ENCODE measurements around the gene FTCD. TPM values are rescaled to one million over a fixed set of nuclear protein-coding genes. Genes with fewer than 3 reads are reported as not detected.
"Not testable (repeated sequence)": the region's sequence is repeated elsewhere in the genome, so short reads cannot be mapped to it uniquely, and the experiment has no call there.

FTCD gene
- polyA plus RNA-seq, 1 experiment = not detected

GRCh38 chr21:46109313-46110221 is 45.8 kb downstream of the FTCD start:
- peaks cover 33% of the 10 kb centered on the region for H3K9me3 ChIP-seq (ENCODE audit: control insufficient read depth, insufficient read depth, low read length)
- no peak overlapping the region for H3K27ac ChIP-seq (ENCODE audit: low read depth, low read length)
- H3K27me3 ChIP-seq (ENCODE audit: control insufficient read depth, insufficient read depth, low read length) = no peaks in the 10 kb centered on the region
- DNase-seq (ENCODE audit: low read depth, low spot score) = no peak
- H3K4me3 ChIP-seq (ENCODE audit: low read depth, low read length) = no peak overlapping the region
- CTCF ChIA-PET = interaction anchor here (0.9 kb wide), 1 partner anchor 34 kb away, joined by 4 read pairs; no protein-coding TSS in a partner anchor
- POLR2A ChIA-PET = no interaction called here
- no peak for TF ChIP-seq CTCF (IDR thresholded peaks at IDR 0.05; ENCODE audit: low read depth, low read length)

DNA sequence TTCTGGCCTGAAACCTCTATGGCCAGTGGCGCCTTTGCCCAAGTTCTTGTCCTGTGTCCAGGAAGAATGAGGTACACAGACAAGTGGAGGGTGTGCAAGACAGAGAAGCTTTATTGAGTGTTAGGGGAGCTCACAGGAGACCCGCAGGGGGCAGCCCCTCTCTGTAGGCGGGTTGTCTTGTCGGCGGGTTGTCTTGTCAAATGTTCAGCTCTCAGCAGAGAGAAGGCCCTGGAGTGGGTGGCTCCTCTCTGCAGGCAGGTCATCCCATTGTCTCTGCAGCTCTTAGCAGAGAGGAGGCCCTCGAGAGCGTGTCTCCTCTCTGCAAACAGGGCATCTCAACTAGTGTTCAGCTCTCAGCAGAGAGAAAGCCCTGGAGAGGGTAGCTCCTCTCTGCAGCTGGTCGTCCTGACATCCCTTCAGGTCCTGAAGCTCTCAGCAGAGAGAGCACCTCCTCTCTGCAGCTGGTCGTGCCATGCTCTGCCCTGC is 46.5 kb downstream of the FTCD start:
- CTCF ChIA-PET = interaction anchor here (0.6 to 1.0 kb wide), 2 partner anchors 35 to 135 kb away, joined by 3 to 4 read pairs; no protein-coding TSS in a partner anchor
- no peak overlapping the region for H3K27ac ChIP-seq (ENCODE audit: low read depth, low read length)
- POLR2A ChIA-PET = no interaction called here
- peaks cover 31% of the 10 kb centered on the region for H3K9me3 ChIP-seq (ENCODE audit: control insufficient read depth, insufficient read depth, low read length)
- DNase-seq (ENCODE audit: low read depth, low spot score) = no peak
- H3K4me3 ChIP-seq (ENCODE audit: low read depth, low read length) = no peak overlapping the region
- no peaks in the 10 kb centered on the region for H3K27me3 ChIP-seq (ENCODE audit: control insufficient read depth, insufficient read depth, low read length)
- no peak for TF ChIP-seq CTCF (IDR thresholded peaks at IDR 0.05; ENCODE audit: low read depth, low read length)

GRCh38 chr21:46107376-46107775 is 48.0 kb downstream of the FTCD start:
- H3K9me3 ChIP-seq (ENCODE audit: control insufficient read depth, insufficient read depth, low read length) = peaks cover 22% of the 10 kb centered on the region
- H3K27me3 ChIP-seq (ENCODE audit: control insufficient read depth, insufficient read depth, low read length); DNase-seq (ENCODE audit: low read depth, low spot score); POLR2A ChIA-PET; H3K27ac ChIP-seq (ENCODE audit: low read depth, low read length); H3K4me3 ChIP-seq (ENCODE audit: low read depth, low read length); CTCF ChIA-PET: not testable (repeated sequence)

DNA sequence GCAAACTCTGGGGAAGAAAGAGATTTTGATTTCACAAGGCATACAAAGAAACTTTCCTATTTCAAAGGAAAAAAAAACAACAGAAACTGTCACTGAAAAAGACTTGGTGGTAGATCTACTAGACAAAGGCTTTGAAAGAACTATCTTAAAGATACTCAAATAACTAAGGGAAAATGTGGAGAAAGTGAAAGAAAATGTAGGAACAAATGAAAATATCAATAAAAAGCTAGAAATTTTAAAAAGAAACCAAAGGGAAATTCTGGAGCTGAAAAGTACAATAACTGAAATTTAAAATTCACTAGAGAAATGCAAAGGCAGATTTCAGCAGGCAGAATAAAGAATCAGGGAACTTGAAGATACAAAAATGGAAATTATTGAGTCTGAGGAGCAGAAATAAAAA is 51.3 kb downstream of the FTCD start:
- DNase-seq (ENCODE audit: low read depth, low spot score) = no peak
- ChIA-PET POLR2A (no interaction called here), CTCF (interaction anchor here (1.4 kb wide), 1 partner anchor 131 kb away, joined by 3 read pairs; no protein-coding TSS in a partner anchor)
- no peak overlapping the region for H3K27ac ChIP-seq (ENCODE audit: low read depth, low read length)
- peaks cover 16% of the 10 kb centered on the region for H3K9me3 ChIP-seq (ENCODE audit: control insufficient read depth, insufficient read depth, low read length)
- no peak overlapping the region for H3K4me3 ChIP-seq (ENCODE audit: low read depth, low read length)
- no peaks in the 10 kb centered on the region for H3K27me3 ChIP-seq (ENCODE audit: control insufficient read depth, insufficient read depth, low read length)
- no peak for TF ChIP-seq CTCF (IDR thresholded peaks at IDR 0.05; ENCODE audit: low read depth, low read length)

DNA sequence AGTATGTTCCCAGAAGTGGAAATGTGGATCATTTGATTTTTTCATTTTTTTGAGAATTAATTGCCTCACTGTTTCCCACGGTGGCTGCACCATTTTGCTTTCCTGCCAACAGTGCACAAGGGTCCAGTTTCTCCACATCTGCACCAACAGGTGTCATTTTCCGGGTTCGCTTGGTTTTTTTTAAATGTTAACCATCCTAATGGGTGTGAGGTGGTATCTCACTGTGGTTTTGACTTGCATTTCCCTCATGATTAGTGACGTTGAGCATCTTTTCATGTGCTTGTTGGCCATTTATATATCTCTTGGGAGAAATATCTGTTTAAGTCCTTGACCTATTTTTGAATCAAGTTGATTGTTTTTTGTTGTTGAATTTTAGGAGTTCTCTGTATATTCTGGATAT is 54.5 kb downstream of the FTCD start:
- no peak for TF ChIP-seq CTCF (IDR thresholded peaks at IDR 0.05; ENCODE audit: low read depth, low read length)
- Histone ChIP-seq H3K9me3 (ENCODE audit: control insufficient read depth, insufficient read depth, low read length) (peaks cover 11% of the 10 kb centered on the region), H3K4me3 (ENCODE audit: low read depth, low read length) (peak overlapping the region; percentile 79), H3K27me3 (ENCODE audit: control insufficient read depth, insufficient read depth, low read length) (no peaks in the 10 kb centered on the region), H3K27ac (ENCODE audit: low read depth, low read length) (no peak overlapping the region)
- ChIA-PET POLR2A (no interaction called here), CTCF (no interaction called here)
- no peak for DNase-seq (ENCODE audit: low read depth, low spot score)

Data from AG04450 (cell line).